Measurements from ENCODE around the gene BMPR1A. TPM values are rescaled to one million over a fixed set of nuclear protein-coding genes. Genes with fewer than 3 reads are reported as not detected.
"Not testable (repeated sequence)": the region's sequence is repeated elsewhere in the genome, so short reads cannot be mapped to it uniquely, and the experiment has no call there.

The BMPR1A gene
- total and polyA plus RNA-seq, 5 donors = 10.8 to 92.0 (median 62.2) TPM

- Histone ChIP-seq H3K27me3 (ENCODE audit: control insufficient read depth, insufficient read depth) (no peaks in the 10 kb centered on the region), H3K4me1 (ENCODE audit: control insufficient read depth, insufficient read depth, low read length) (peaks cover 15% of the 10 kb centered on the region), H3K9me3 (ENCODE audit: control insufficient read depth, low read length) (no peaks in the 10 kb centered on the region), H3K4me3 (ENCODE audit: low read length) (no peak overlapping the region), H3K27ac (ENCODE audit: low read length) (peak overlapping the region; percentile 48)
- DNase-seq = peak; percentile 56 to 83 (median 80)
- intact Hi-C loops (cut with DNase I) = no loop called here
- ATAC-seq = peak; percentile 24 to 28
- WGBS = 73% methylated on average over 1 of the region's 1 CpG
Observed at GRCh38 chr10:86730227-86730626, 26.2 kb upstream of the BMPR1A start.

- Histone ChIP-seq H3K4me1 (ENCODE audit: control insufficient read depth, insufficient read depth, low read length) (peaks cover 15% of the 10 kb centered on the region), H3K4me3 (ENCODE audit: low read length) (no peak overlapping the region), H3K9me3 (ENCODE audit: control insufficient read depth, low read length) (no peaks in the 10 kb centered on the region), H3K27me3 (ENCODE audit: control insufficient read depth, insufficient read depth) (no peaks in the 10 kb centered on the region), H3K27ac (ENCODE audit: low read length) (peak overlapping the region; percentile 96)
- ATAC-seq (peak in 1 of 2 donors; percentile 10), DNase-seq (no peak)
- intact Hi-C loops (cut with DNase I) = no loop called here
- WGBS = 50% methylated on average over 13 of the region's 13 CpGs
Observed at GRCh38 chr10:86732771-86733170, 23.6 kb upstream of the BMPR1A start.

DNA sequence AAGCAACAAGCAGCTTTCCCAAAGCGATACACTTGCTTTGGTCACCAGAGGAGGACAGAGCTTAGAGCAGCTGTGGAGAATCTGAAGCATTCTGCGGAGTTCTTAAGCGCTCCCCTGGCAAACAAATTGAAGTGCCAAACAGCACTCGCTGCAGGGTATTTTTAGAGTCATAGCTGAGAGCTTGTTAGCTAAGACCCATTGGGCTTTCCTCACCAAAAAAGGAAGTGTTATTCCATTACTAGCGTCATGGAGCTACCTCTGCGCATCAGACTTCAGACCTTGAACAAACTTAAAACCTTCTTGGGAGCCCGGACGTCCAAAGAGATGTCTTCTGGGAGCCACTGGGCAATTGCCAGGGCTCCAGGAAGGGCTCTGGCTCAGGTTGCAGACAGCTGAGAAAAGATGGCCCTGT lies 23.2 kb upstream of the BMPR1A start:
- 35% methylated on average over 8 of the region's 8 CpGs for WGBS
- intact Hi-C loops (cut with DNase I) = no loop called here
- peaks cover 15% of the 10 kb centered on the region for H3K4me1 ChIP-seq (ENCODE audit: control insufficient read depth, insufficient read depth, low read length)
- H3K9me3 ChIP-seq (ENCODE audit: control insufficient read depth, low read length) = no peaks in the 10 kb centered on the region
- DNase-seq = no peak
- no peaks in the 10 kb centered on the region for H3K27me3 ChIP-seq (ENCODE audit: control insufficient read depth, insufficient read depth)
- no peak overlapping the region for H3K4me3 ChIP-seq (ENCODE audit: low read length)
- peak; percentile 68 to 69 for ATAC-seq
- H3K27ac ChIP-seq (ENCODE audit: low read length) = peak overlapping the region; percentile 96

- WGBS = 41% methylated on average over 4 of the region's 4 CpGs
- Histone ChIP-seq H3K27ac (ENCODE audit: low read length) (peak overlapping the region; percentile 83), H3K27me3 (ENCODE audit: control insufficient read depth, insufficient read depth) (no peaks in the 10 kb centered on the region), H3K4me1 (ENCODE audit: control insufficient read depth, insufficient read depth, low read length) (peaks cover 15% of the 10 kb centered on the region), H3K9me3 (ENCODE audit: control insufficient read depth, low read length) (no peaks in the 10 kb centered on the region), H3K4me3 (ENCODE audit: low read length) (no peak overlapping the region)
- intact Hi-C loops (cut with DNase I) = no loop called here
- ATAC-seq (no peak), DNase-seq (no peak)
Observed at GRCh38 chr10:86734207-86734988, 22.0 kb upstream of the BMPR1A start.

DNA sequence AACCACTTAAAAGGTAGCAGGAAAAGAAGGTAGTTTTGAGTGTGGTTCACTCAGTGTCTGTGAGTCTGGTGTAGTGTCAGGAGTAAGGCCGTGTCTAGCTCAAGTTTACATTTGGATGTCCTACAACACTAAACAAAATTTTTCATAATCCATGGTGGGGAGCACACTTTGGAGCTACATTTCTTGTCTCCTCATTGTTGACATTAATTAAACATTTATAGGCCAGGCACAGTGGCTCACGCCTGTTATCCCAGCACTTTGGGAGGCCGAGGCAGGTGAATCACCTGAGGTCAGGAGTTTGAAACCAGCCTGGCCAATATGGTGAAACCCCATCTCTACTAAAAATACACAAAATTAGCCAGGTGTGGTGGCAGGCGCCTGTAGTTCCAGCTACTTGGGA lies 21.1 kb upstream of the BMPR1A start:
- H3K9me3 ChIP-seq (ENCODE audit: control insufficient read depth, low read length); H3K27me3 ChIP-seq (ENCODE audit: control insufficient read depth, insufficient read depth); H3K27ac ChIP-seq (ENCODE audit: low read length); ATAC-seq; DNase-seq; H3K4me3 ChIP-seq (ENCODE audit: low read length); intact Hi-C loops (cut with DNase I): not testable (repeated sequence)
- WGBS = 94% methylated on average over 4 of the region's 4 CpGs
- H3K4me1 ChIP-seq (ENCODE audit: control insufficient read depth, insufficient read depth, low read length) = peaks cover 11% of the 10 kb centered on the region

DNA sequence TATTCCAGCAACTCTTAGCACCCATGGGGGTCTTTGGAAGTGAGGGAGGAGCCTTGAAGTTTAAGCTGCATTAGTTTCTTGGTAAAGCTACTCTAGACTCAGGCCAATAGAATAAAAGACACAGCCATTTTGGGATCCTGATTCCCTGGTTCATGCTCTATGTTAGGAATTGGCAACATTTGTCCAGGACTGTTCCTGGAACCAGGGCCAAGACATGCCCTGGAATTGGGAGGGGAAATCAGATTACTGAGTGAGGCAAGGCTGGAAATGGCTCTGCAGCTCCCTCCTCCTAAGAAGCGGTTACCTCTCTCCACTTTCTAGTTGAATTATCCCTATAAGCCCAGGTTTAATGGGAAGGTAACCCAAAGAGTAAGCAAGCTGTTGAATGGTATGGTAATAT lies 14.2 kb upstream of the BMPR1A start:
- intact Hi-C loops (cut with DNase I) = no loop called here
- H3K4me1 ChIP-seq (ENCODE audit: control insufficient read depth, insufficient read depth, low read length) = no peaks in the 10 kb centered on the region
- no peaks in the 10 kb centered on the region for H3K27me3 ChIP-seq (ENCODE audit: control insufficient read depth, insufficient read depth)
- H3K27ac ChIP-seq (ENCODE audit: low read length) = peak overlapping the region; percentile 23
- no peaks in the 10 kb centered on the region for H3K9me3 ChIP-seq (ENCODE audit: control insufficient read depth, low read length)
- 92% methylated on average over 1 of the region's 1 CpG for WGBS
- peak; percentile 7 to 28 for ATAC-seq
- DNase-seq = no peak
- no peak overlapping the region for H3K4me3 ChIP-seq (ENCODE audit: low read length)

DNA sequence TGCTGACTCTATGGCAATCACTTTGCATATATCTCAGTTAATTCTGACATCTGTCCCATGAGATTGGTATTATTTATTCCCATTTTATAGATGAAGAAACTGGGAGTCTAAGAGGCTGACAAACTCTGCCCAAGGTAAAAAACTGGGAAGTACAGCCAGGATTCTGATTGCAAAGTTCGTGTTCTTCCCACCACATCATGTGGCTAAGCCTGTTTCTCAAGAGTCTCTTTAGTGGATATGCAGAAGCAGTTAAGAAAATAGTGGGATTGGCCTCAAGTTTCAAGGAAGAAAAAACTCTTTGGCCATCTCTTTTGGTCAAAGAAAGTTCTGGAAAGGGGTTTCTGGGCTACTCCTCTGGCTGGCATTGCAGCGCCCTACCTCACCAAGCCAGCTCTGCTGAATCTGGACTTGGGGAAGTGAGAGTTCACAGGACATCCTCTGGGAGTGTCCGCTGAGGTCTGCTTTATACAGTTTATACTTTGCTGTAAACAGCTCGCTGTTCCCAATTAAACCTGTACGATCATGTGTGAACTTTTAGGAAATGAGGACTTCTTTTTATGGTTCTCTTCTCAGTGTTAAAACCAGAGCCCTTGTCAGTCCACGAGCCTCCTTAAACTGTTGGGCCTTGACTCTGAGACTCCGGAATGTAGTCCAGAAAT lies 12.2 kb upstream of the BMPR1A start:
- H3K27me3 ChIP-seq (ENCODE audit: control insufficient read depth, insufficient read depth) = no peaks in the 10 kb centered on the region
- ATAC-seq (peak; percentile 19 to 39), DNase-seq (no peak)
- no peaks in the 10 kb centered on the region for H3K4me1 ChIP-seq (ENCODE audit: control insufficient read depth, insufficient read depth, low read length)
- H3K4me3 ChIP-seq (ENCODE audit: low read length) = no peak overlapping the region
- intact Hi-C loops (cut with DNase I) = no loop called here
- no peak overlapping the region for H3K27ac ChIP-seq (ENCODE audit: low read length)
- H3K9me3 ChIP-seq (ENCODE audit: control insufficient read depth, low read length) = no peaks in the 10 kb centered on the region
- WGBS = 64% methylated on average over 7 of the region's 7 CpGs

DNA sequence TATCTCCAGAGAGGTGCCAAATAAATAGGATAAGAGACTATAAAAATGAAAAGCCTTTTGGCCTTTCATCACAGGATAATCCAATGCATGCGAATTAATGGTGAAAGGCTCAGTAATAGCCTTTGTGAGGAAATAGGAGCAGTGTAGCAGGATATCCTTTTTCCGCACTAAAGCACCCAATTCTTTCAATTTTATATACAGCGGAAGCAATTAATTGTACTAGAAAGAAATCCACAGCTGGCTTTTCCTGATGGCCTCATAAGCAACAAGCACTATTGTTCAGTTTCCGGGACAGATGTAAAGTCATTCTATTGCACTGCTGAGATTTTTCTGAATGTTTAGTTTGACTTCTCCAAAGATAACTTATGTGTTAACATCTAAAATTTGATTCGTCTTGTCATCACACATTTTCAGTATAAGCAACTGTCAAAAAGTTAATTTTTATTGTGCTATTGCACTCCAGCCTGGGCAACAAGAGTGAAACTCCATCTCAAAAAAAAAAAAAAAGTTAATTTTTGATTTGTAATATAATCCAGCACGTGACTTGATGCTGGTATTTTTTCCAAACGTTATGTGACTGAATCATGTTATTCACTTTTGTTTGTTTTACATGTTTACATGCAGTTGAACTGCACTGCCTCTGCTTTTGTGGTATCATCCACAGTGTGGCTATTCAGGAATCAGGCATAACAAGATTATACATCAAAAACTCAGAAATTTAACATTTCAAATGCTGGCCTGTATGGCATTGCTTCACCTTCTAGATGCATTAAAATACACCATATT lies 8.4 kb upstream of the BMPR1A start:
- ATAC-seq (peak in 1 of 2 donors; percentile 4), DNase-seq (no peak)
- 33% methylated on average over 7 of the region's 7 CpGs for whole genome bisulfite sequencing
- intact Hi-C loops (cut with DNase I) = no loop called here
- Histone ChIP-seq H3K4me1 (ENCODE audit: control insufficient read depth, insufficient read depth, low read length) (no peaks in the 10 kb centered on the region), H3K27ac (ENCODE audit: low read length) (no peak overlapping the region), H3K27me3 (ENCODE audit: control insufficient read depth, insufficient read depth) (no peaks in the 10 kb centered on the region), H3K4me3 (ENCODE audit: low read length) (no peak overlapping the region), H3K9me3 (ENCODE audit: control insufficient read depth, low read length) (no peaks in the 10 kb centered on the region)

GRCh38 chr10:86749854-86750253 lies 6.6 kb upstream of the BMPR1A start:
- 90% methylated on average over 9 of the region's 9 CpGs for WGBS
- intact Hi-C loops (cut with DNase I) = loop anchor here in 1 of 4 donors (10.0 kb wide), 1 partner anchor 155 kb away; no protein-coding TSS in a partner anchor
- ATAC-seq (peak in 1 of 2 donors; percentile 6), DNase-seq (no peak)
- H3K27me3 ChIP-seq (ENCODE audit: control insufficient read depth, insufficient read depth) = no peaks in the 10 kb centered on the region
- no peak overlapping the region for H3K4me3 ChIP-seq (ENCODE audit: low read length)
- H3K27ac ChIP-seq (ENCODE audit: low read length) = no peak overlapping the region
- H3K9me3 ChIP-seq (ENCODE audit: control insufficient read depth, low read length) = no peaks in the 10 kb centered on the region
- peaks cover 3% of the 10 kb centered on the region for H3K4me1 ChIP-seq (ENCODE audit: control insufficient read depth, insufficient read depth, low read length)

DNA sequence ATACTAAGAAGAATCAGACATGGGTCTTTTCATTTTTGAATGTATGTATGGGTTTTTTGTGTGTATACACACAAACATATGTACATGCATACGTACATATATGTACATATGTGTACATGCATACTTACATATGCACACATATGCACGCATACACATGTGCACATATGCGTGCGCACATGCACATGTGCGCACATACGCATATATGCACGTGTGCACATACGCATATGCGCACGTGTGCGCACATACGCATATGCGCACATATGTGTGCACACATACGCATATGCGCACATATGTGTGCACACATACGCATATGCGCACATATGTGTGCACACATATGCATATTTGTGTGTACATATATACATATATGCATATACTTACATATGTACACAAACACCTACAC lies 4.9 kb upstream of the BMPR1A start:
- H3K4me1 ChIP-seq (ENCODE audit: control insufficient read depth, insufficient read depth, low read length) = peaks cover 3% of the 10 kb centered on the region
- no peaks in the 10 kb centered on the region for H3K9me3 ChIP-seq (ENCODE audit: control insufficient read depth, low read length)
- no peak for ATAC-seq
- 97% methylated on average over 17 of the region's 17 CpGs for WGBS
- intact Hi-C loops (cut with DNase I) = loop anchor here in 1 of 4 donors (10.0 kb wide), 1 partner anchor 153 kb away; no protein-coding TSS in a partner anchor
- no peaks in the 10 kb centered on the region for H3K27me3 ChIP-seq (ENCODE audit: control insufficient read depth, insufficient read depth)
- no peak overlapping the region for H3K4me3 ChIP-seq (ENCODE audit: low read length)
- DNase-seq = no peak
- H3K27ac ChIP-seq (ENCODE audit: low read length) = no peak overlapping the region

- peaks cover 3% of the 10 kb centered on the region for H3K4me1 ChIP-seq (ENCODE audit: control insufficient read depth, insufficient read depth, low read length)
- H3K4me3 ChIP-seq (ENCODE audit: low read length) = no peak overlapping the region
- ATAC-seq (no peak), DNase-seq (no peak)
- WGBS = 74% methylated on average over 4 of the region's 4 CpGs
- intact Hi-C loops (cut with DNase I) = loop anchor here in 1 of 4 donors (10.0 kb wide), 1 partner anchor 152 kb away; no protein-coding TSS in a partner anchor
- no peak overlapping the region for H3K27ac ChIP-seq (ENCODE audit: low read length)
- H3K27me3 ChIP-seq (ENCODE audit: control insufficient read depth, insufficient read depth) = no peaks in the 10 kb centered on the region
- no peaks in the 10 kb centered on the region for H3K9me3 ChIP-seq (ENCODE audit: control insufficient read depth, low read length)
Observed at GRCh38 chr10:86752311-86752710, 4.1 kb upstream of the BMPR1A start.

All from right cardiac atrium (tissue), 5 donors.